ENCODE measurements around the gene GALNT13.

The GALNT13 gene

GRCh38 chr2:154231021-154231420 lies 359.3 kb downstream of the GALNT13 start:
- no peak for DNase-seq

- no peak for DNase-seq
These were observed 361.5 kb downstream of the GALNT13 start for GRCh38 chr2:154233231-154233630.

GRCh38 chr2:154238252-154238651 lies 366.5 kb downstream of the GALNT13 start:
- no peak for DNase-seq

GRCh38 chr2:154240316-154240715 lies 368.6 kb downstream of the GALNT13 start:
- DNase-seq: no peak

GRCh38 chr2:154240921-154241379 lies 369.2 kb downstream of the GALNT13 start:
- DNase-seq: no peak

DNA sequence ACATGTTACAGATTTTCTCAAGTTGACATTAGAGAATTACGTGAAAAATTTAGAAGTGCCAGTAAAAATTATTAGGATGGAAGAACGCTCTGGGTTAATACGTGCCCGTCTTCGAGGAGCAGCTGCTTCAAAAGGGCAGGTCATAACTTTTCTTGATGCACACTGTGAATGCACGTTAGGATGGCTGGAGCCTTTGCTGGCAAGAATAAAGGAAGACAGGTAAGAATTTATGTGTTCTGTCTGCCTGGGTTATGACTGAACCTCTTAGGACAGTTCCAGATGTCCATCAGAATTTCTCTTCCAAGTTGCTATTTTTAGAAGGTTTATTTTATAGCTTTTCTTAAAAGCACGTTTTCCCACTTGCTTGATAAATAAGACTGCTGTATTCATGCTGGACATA lies 371.0 kb downstream of the GALNT13 start:
- DNase-seq: no peak

- DNase-seq: no peak
These were observed 372.0 kb downstream of the GALNT13 start for GRCh38 chr2:154243685-154244084.

- no peak for DNase-seq
These were observed 373.2 kb downstream of the GALNT13 start for GRCh38 chr2:154244932-154245331.

GRCh38 chr2:154247503-154247902 lies 375.8 kb downstream of the GALNT13 start:
- DNase-seq: no peak

DNA sequence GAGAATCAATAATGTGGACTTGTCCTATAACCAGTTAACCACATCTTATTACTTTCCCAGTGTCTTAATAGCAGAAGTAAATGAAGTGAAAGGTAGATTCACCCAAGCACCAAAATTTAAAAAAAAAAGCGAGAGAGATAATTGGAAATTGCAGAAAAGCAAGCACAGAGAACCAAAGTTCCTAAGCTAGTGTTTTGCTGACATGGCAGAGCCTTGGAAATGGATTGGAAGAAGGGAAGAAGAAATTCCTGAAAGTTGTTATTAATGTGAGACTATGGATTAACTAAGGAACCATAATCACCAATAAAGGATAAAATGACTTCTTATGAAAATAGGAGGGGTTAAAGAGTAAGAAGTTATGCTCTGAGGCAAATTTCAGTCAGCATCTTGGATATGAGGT lies 384.4 kb downstream of the GALNT13 start:
- no peak for DNase-seq

DNA sequence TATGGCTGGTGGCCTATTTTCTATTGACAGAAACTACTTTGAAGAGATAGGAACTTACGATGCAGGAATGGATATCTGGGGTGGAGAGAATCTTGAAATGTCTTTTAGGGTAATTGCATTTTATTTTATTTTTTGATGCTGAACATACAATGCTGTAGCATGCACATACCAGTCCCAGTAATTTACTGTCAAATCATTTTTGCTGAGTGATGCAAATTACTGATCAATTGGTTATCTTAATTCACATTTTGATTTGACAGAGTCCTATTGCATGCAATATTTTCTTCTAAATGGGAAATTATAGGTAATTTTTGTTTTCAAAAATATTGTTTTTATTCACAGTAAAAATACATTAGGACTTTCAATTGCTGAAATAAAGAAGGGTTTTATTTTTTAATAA lies 387.3 kb downstream of the GALNT13 start:
- DNase-seq: no peak

DNA sequence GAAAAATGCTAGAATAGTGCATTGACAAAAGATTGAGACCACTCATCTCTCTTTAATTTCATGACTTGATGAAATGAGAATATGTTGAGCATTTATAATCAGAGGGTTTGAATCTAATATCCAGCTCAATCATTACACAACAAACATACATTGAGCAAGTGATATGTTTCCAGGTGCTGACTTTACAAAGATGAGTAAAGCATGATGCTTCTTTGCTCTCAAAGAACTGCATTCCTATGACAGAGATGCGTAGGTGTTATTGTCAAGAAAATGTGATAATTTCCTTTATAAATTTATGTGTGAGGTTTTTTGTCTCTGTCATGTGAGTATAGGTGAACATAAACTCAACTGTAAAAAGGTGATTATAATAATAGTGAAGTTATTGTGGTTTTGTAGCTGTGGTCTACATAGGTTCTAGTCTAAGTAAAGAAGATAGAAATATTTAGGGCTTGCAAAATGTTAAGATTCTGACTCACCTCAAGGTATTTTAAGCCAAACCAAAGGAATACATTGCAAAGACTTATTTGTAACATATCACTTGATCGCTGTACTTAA lies 389.8 kb downstream of the GALNT13 start:
- no peak for DNase-seq

- no peak for DNase-seq
These were observed 391.5 kb downstream of the GALNT13 start for GRCh38 chr2:154263206-154263605.

DNA sequence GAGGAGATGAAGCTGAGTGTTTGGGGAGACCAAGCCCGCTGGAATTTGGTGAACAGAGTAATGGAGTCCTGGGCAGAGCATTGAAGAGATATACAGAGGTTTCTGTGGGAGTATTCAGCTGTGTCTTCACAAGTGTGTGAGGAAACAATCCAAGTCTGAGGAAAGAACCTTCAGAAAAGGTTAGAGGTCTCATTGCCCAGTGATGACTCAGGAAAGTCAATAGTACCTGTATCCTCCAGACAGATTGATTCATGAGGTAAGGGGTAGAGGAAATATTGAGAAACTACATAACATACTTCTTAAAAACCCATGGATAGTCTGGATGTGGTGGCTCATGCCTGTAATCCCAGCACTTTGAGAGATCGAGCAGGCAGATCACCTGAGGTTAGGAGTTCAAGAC lies 392.3 kb downstream of the GALNT13 start:
- DNase-seq: no peak

- DNase-seq: no peak
These were observed 396.3 kb downstream of the GALNT13 start for GRCh38 chr2:154267983-154268382.

DNA sequence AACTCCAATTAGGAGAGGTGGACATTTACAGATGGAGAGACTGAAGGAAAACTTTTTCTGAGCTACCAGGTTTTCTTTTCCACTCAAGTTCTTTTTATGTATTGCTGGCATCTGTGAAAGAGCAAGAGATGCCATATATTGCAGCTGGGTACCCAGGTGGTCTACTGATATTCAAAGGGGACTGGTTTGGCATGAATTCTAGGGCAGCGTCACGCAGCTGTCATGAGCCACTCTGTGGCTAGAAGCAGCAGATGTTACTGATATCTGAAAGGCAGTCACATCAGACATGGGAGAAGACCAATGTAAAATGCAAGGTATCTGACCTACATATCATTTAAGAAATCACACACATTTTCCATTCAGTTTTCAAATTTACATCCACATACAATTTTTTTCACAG lies 408.8 kb downstream of the GALNT13 start:
- no peak for DNase-seq

DNA sequence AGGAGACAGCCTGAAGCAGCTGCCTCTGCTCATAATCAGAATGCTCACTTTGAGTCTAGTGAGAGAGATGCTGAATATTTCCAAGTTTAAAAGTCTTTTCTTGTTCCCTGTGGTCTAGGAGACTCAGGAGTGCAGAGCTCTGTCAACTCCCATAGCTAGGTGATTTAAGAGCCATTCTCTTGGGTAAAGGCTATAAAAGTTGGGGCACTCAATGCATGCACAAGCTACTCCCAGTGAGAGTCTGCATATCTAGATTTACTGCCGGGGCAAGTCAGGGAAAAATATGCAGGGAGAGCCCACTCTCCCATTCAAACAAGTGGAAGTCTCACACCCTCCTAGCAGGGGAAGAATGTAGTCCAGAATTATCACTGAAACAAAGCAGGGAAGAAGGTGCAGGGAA lies 418.1 kb downstream of the GALNT13 start:
- DNase-seq: no peak

- DNase-seq: no peak
These were observed 419.8 kb downstream of the GALNT13 start for GRCh38 chr2:154291511-154291910.

GRCh38 chr2:154291927-154292326 lies 420.2 kb downstream of the GALNT13 start:
- DNase-seq: no peak

- DNase-seq: no peak
These were observed 422.1 kb downstream of the GALNT13 start for GRCh38 chr2:154293864-154294263.

GRCh38 chr2:154306266-154306970 lies 434.7 kb downstream of the GALNT13 start:
- no peak for DNase-seq

- DNase-seq: no peak
These were observed 435.3 kb downstream of the GALNT13 start for GRCh38 chr2:154307007-154307406.

- no peak for DNase-seq
These were observed 452.9 kb downstream of the GALNT13 start for GRCh38 chr2:154324601-154325000.

GRCh38 chr2:154329510-154329909 lies 457.8 kb downstream of the GALNT13 start:
- no peak for DNase-seq

DNA sequence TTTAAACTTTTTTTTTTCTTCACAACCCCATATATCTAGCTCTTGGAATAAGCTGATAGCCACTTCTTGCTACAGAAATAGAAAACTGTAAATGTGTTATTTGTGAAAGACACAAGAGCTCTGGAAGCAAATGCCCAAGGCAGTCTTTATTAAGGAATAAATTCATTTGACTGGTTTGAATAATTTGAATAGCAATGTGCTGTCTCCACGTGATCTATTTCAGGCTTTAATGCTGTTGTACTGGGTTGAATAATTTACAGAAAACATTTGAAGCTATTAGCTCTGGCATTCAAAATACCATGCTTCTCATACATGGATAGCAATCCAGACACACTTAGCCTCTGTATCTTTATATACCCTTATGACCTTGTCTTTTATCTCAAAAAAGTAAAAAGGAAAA lies 460.1 kb downstream of the GALNT13 start:
- no peak for DNase-seq

Measured in left hindlimb (tissue), 1 donor.